ENCODE data around the gene ABHD11. TPM values are rescaled to one million over a fixed set of nuclear protein-coding genes. Genes with fewer than 3 reads are reported as not detected.
"Not testable (repeated sequence)": the region's sequence is repeated elsewhere in the genome, so short reads cannot be mapped to it uniquely, and the experiment has no call there.

The ABHD11 gene
- total RNA-seq, 4 donors from 2014 or later: 39.5 to 75.8 (median 67.1) TPM

GRCh38 chr7:73728551-73728950 lies 10.1 kb downstream of the ABHD11 start:
- Histone ChIP-seq H3K27me3 (no peaks in the 10 kb centered on the region), H3K9me3 (no peaks in the 10 kb centered on the region), H3K4me1 (no peaks in the 10 kb centered on the region), H3K4me3 (replicated peaks in 1 of 3) (no peak overlapping the region), H3K36me3 (no peaks in the 10 kb centered on the region), H3K27ac (no peak overlapping the region)
- TF ChIP-seq CTCF (IDR thresholded peaks at IDR 0.05) (no peak), POLR2A (IDR thresholded peaks at IDR 0.05) (no peak)
- intact Hi-C loops (cut with DNase I): no loop called here
- whole genome bisulfite sequencing, 2 donors: 55 to 78% methylated on average over 5 of the region's 5 CpGs
- DNase-seq: no peak

GRCh38 chr7:73727952-73728351 lies 10.7 kb downstream of the ABHD11 start:
- no peak for TF ChIP-seq CTCF (IDR thresholded peaks at IDR 0.05)
- no peak for TF ChIP-seq POLR2A (IDR thresholded peaks at IDR 0.05)
- no peaks in the 10 kb centered on the region for H3K9me3 ChIP-seq
- no peak for DNase-seq
- intact Hi-C loops (cut with DNase I): loop anchor here (2.0 kb wide), 1 partner anchor 119 kb away; no protein-coding TSS in a partner anchor
- no peaks in the 10 kb centered on the region for H3K4me1 ChIP-seq
- no peak overlapping the region for H3K27ac ChIP-seq
- WGBS, 2 donors: 85% methylated on average over 3 of the region's 3 CpGs
- no peaks in the 10 kb centered on the region for H3K36me3 ChIP-seq
- no peak overlapping the region for H3K4me3 ChIP-seq (replicated peaks in 1 of 3)
- H3K27me3 ChIP-seq: no peaks in the 10 kb centered on the region

GRCh38 chr7:73726083-73726466 lies 12.5 kb downstream of the ABHD11 start:
- H3K27ac ChIP-seq: no peak overlapping the region
- H3K4me1 ChIP-seq: peaks cover 8 to 12% of the 10 kb centered on the region in 2 donors
- TF ChIP-seq CTCF (IDR thresholded peaks at IDR 0.05): peak in 2 of 6 experiments; percentile 1 to 2
- no peak for TF ChIP-seq POLR2A (IDR thresholded peaks at IDR 0.05)
- no peaks in the 10 kb centered on the region for H3K36me3 ChIP-seq
- WGBS, 2 donors: 80 to 92% methylated on average over 1 of the region's 1 CpG
- no peaks in the 10 kb centered on the region for H3K9me3 ChIP-seq
- intact Hi-C loops (cut with DNase I): loop anchor here (2.0 kb wide), 1 partner anchor 117 kb away; no protein-coding TSS in a partner anchor
- no peak overlapping the region for H3K4me3 ChIP-seq (replicated peaks in 1 of 3)
- DNase-seq: no peak
- H3K27me3 ChIP-seq: no peaks in the 10 kb centered on the region

GRCh38 chr7:73723813-73724212 lies 14.8 kb downstream of the ABHD11 start:
- TF ChIP-seq CTCF (IDR thresholded peaks at IDR 0.05): no peak
- no peak for TF ChIP-seq POLR2A (IDR thresholded peaks at IDR 0.05)
- intact Hi-C loops (cut with DNase I): no loop called here
- Histone ChIP-seq H3K4me1 (peaks cover 10 to 17% of the 10 kb centered on the region in 2 donors), H3K27me3 (no peaks in the 10 kb centered on the region), H3K4me3 (replicated peaks in 1 of 3) (no peak overlapping the region), H3K27ac (no peak overlapping the region), H3K9me3 (no peaks in the 10 kb centered on the region), H3K36me3 (no peaks in the 10 kb centered on the region)
- no peak for DNase-seq
- WGBS, 2 donors: 94 to 95% methylated on average over 3 of the region's 3 CpGs

GRCh38 chr7:73722785-73723184 lies 15.8 kb downstream of the ABHD11 start:
- WGBS, 2 donors: 70 to 79% methylated on average over 6 of the region's 6 CpGs
- Histone ChIP-seq H3K4me1 (peaks cover 12 to 27% of the 10 kb centered on the region in 2 donors), H3K9me3 (no peaks in the 10 kb centered on the region), H3K27me3 (no peaks in the 10 kb centered on the region), H3K4me3 (replicated peaks in 1 of 3) (no peak overlapping the region), H3K27ac (no peak overlapping the region), H3K36me3 (no peaks in the 10 kb centered on the region)
- intact Hi-C loops (cut with DNase I): no loop called here
- no peak for DNase-seq
- TF ChIP-seq CTCF (IDR thresholded peaks at IDR 0.05) (no peak), POLR2A (IDR thresholded peaks at IDR 0.05) (no peak)

- DNase-seq; H3K9me3 ChIP-seq; H3K27me3 ChIP-seq; H3K36me3 ChIP-seq; intact Hi-C loops (cut with DNase I); H3K4me3 ChIP-seq (replicated peaks in 1 of 3): not testable (repeated sequence)
- 77 to 83% methylated on average over 4 of the region's 4 CpGs for WGBS, 2 donors
- Histone ChIP-seq H3K27ac (peak overlapping the region in 2 of 3 donors; percentile 9 to 17), H3K4me1 (peaks cover 12 to 29% of the 10 kb centered on the region in 2 donors)
Measured at GRCh38 chr7:73722182-73722581, 16.4 kb downstream of the ABHD11 start.

Data from thyroid gland (tissue), 4 donors.